HUES48 (cell line): Measurements from ENCODE around the gene LRRC73.

ENCODE experiments used
- H3K27ac ChIP-seq: one replicate; pipeline ENCODE4 v1.7.0; 2013; ENCODE audit warnings: low read depth, low read length, inconsistent platforms
- H3K27me3 ChIP-seq: 2 replicates; pipeline ENCODE4 v1.6.1; 2013; ENCODE audit warnings: mild to moderate bottlenecking, low read length; ENCODE audit not compliant: control insufficient read depth, insufficient read depth
- H3K36me3 ChIP-seq: 2 replicates; pipeline ENCODE4 v1.6.1; 2013; ENCODE audit warnings: low read length; ENCODE audit not compliant: control insufficient read depth, insufficient read depth
- H3K4me1 ChIP-seq: 2 replicates; pipeline ENCODE4 v1.6.1; 2013; ENCODE audit warnings: mild to moderate bottlenecking, low read length; ENCODE audit not compliant: control insufficient read depth, insufficient read depth
- H3K4me3 ChIP-seq: 2 replicates; pipeline ENCODE4 v1.5.1; 2013; ENCODE audit warnings: mild to moderate bottlenecking, low read depth, low read length
- H3K9ac ChIP-seq: 2 replicates; pipeline ENCODE4 v1.6.1; 2013; ENCODE audit warnings: mild to moderate bottlenecking, low read depth, low read length, moderate library complexity
- H3K9me3 ChIP-seq: 2 replicates; pipeline ENCODE4 v1.6.1; 2013; ENCODE audit warnings: low read length; ENCODE audit not compliant: control insufficient read depth, insufficient read depth

LRRC73 gene

GRCh38 chr6:43523284-43523683 lies 13.1 kb upstream of the LRRC73 start:
- no peak overlapping the region for H3K9ac ChIP-seq
- H3K9me3 ChIP-seq: no peaks in the 10 kb centered on the region
- peaks cover 93% of the 10 kb centered on the region for H3K36me3 ChIP-seq
- no peak overlapping the region for H3K4me3 ChIP-seq
- peaks cover 2% of the 10 kb centered on the region; the same call in 1 of the 2 replicates for H3K4me1 ChIP-seq
- H3K27me3 ChIP-seq: no peaks in the 10 kb centered on the region
- no peak overlapping the region for H3K27ac ChIP-seq

GRCh38 chr6:43522547-43523261 lies 12.6 kb upstream of the LRRC73 start:
- no peak overlapping the region for H3K9ac ChIP-seq

GRCh38 chr6:43521836-43522235 lies 11.7 kb upstream of the LRRC73 start:
- Histone ChIP-seq H3K27ac (no peak overlapping the region), H3K9ac (no peak overlapping the region), H3K27me3 (no peaks in the 10 kb centered on the region), H3K4me3 (no peak overlapping the region), H3K9me3 (no peaks in the 10 kb centered on the region), H3K36me3 (peaks cover 79% of the 10 kb centered on the region), H3K4me1 (peaks cover 6% of the 10 kb centered on the region; the same call in 1 of the 2 replicates)

More at GRCh38 chr6:43522547-43523261, 12.6 kb upstream of the LRRC73 start:
- Histone ChIP-seq H3K9me3 (no peaks in the 10 kb centered on the region), H3K27ac (no peak overlapping the region), H3K4me3 (no peak overlapping the region), H3K4me1 (peaks cover 6% of the 10 kb centered on the region; the same call in 1 of the 2 replicates), H3K27me3 (no peaks in the 10 kb centered on the region), H3K36me3 (peaks cover 87% of the 10 kb centered on the region)

GRCh38 chr6:43520097-43520496 lies 10.0 kb upstream of the LRRC73 start:
- Histone ChIP-seq H3K36me3 (peaks cover 69% of the 10 kb centered on the region), H3K9ac (no peak overlapping the region), H3K4me3 (no peak overlapping the region), H3K27ac (no peak overlapping the region), H3K4me1 (peaks cover 12% of the 10 kb centered on the region), H3K27me3 (no peaks in the 10 kb centered on the region), H3K9me3 (no peaks in the 10 kb centered on the region)

- no peaks in the 10 kb centered on the region for H3K27me3 ChIP-seq
These were observed 7.6 kb upstream of the LRRC73 start for GRCh38 chr6:43517505-43518357.

GRCh38 chr6:43516697-43517504 lies 6.8 kb upstream of the LRRC73 start, which contains the start of the genes POLR1C and YIPF3:
Gene POLR1C (plus strand): TSS chr6:43517089. CDS start chr6:43517110, 21 bp downstream.
Gene YIPF3 (minus strand): TSS chr6:43516926. CDS start chr6:43516807, 119 bp downstream.
- no peaks in the 10 kb centered on the region for H3K9me3 ChIP-seq
- H3K4me3 ChIP-seq: peak within 1 kb of the TSS; percentile 95
- H3K27ac ChIP-seq: peak within 1 kb of the TSS; percentile 85
- H3K9ac ChIP-seq: peak within 1 kb of the TSS; percentile 97
- H3K4me1 ChIP-seq: peaks cover 16% of the 10 kb centered on the region
- no peaks in the 10 kb centered on the region for H3K27me3 ChIP-seq
- peaks cover 67% of the 10 kb centered on the region for H3K36me3 ChIP-seq

More at GRCh38 chr6:43517505-43518357, 7.6 kb upstream of the LRRC73 start:
- H3K4me3 ChIP-seq: peak overlapping the region; percentile 95
- H3K9ac ChIP-seq: peak overlapping the region; percentile 97
- H3K36me3 ChIP-seq: peaks cover 67% of the 10 kb centered on the region
- peaks cover 12% of the 10 kb centered on the region for H3K4me1 ChIP-seq
- H3K27ac ChIP-seq: peak overlapping the region; percentile 56
- H3K9me3 ChIP-seq: no peaks in the 10 kb centered on the region

- no peaks in the 10 kb centered on the region for H3K9me3 ChIP-seq
- peaks cover 67% of the 10 kb centered on the region for H3K36me3 ChIP-seq
- peak overlapping the region; percentile 95 for H3K4me3 ChIP-seq
- H3K27ac ChIP-seq: peak overlapping the region; percentile 85
- H3K27me3 ChIP-seq: no peaks in the 10 kb centered on the region
- H3K9ac ChIP-seq: peak overlapping the region; percentile 86
- peaks cover 21% of the 10 kb centered on the region for H3K4me1 ChIP-seq
These were observed 6.2 kb upstream of the LRRC73 start for GRCh38 chr6:43516367-43516696.

- peak overlapping the region; percentile 18; the same call in 1 of the 2 replicates for H3K9ac ChIP-seq
- no peaks in the 10 kb centered on the region for H3K27me3 ChIP-seq
- peaks cover 23% of the 10 kb centered on the region for H3K4me1 ChIP-seq
- H3K27ac ChIP-seq: no peak overlapping the region
- H3K4me3 ChIP-seq: peak overlapping the region; percentile 95
- peaks cover 67% of the 10 kb centered on the region for H3K36me3 ChIP-seq
- H3K9me3 ChIP-seq: no peaks in the 10 kb centered on the region
These were observed 5.7 kb upstream of the LRRC73 start for GRCh38 chr6:43515808-43516207.

- H3K9ac ChIP-seq: no peak overlapping the region
- peaks cover 47% of the 10 kb centered on the region for H3K36me3 ChIP-seq
These were observed 1.8 kb upstream of the LRRC73 start for GRCh38 chr6:43511824-43512415.

GRCh38 chr6:43510827-43511163 lies 649 bp upstream of the LRRC73 start:
- H3K36me3 ChIP-seq: peaks cover 51% of the 10 kb centered on the region
- peak overlapping the region; percentile 60; the same call in 1 of the 2 replicates for H3K4me3 ChIP-seq
- H3K9me3 ChIP-seq: no peaks in the 10 kb centered on the region
- peaks cover 21% of the 10 kb centered on the region for H3K4me1 ChIP-seq
- no peak overlapping the region for H3K9ac ChIP-seq
- peaks cover 29% of the 10 kb centered on the region for H3K27me3 ChIP-seq
- no peak overlapping the region for H3K27ac ChIP-seq

More at GRCh38 chr6:43511824-43512415, 1.8 kb upstream of the LRRC73 start:
- Histone ChIP-seq H3K4me3 (no peak overlapping the region), H3K4me1 (peaks cover 24% of the 10 kb centered on the region), H3K27me3 (peaks cover 29% of the 10 kb centered on the region), H3K9me3 (no peaks in the 10 kb centered on the region), H3K27ac (peak overlapping the region; percentile 39)
